ENCODE data around the gene GIGYF2.

- TF ChIP-seq CTCF (IDR thresholded peaks at IDR 0.05): no peak
- TF ChIP-seq EP300 (IDR thresholded peaks at IDR 0.05): no peak
- TF ChIP-seq POLR2AphosphoS5 (IDR thresholded peaks at IDR 0.05): no peak
- TF ChIP-seq POLR2A (IDR thresholded peaks at IDR 0.05): no peak
Measured at GRCh38 chr2:232688201-232688600, 8.9 kb upstream of the GIGYF2 start.
